Retinal pigment epithelial cell (primary cell): Measurements from ENCODE around the gene IL12RB2.

Experiments
- DNase-seq: peaks from one replicate; pipeline ENCODE4 v3.0.0-alpha.2; 2010; ENCODE audit warnings: low read depth
- H3K4me3 ChIP-seq: 2 replicates; pipeline ENCODE4 v1.5.1; 2011; ENCODE audit warnings: mild to moderate bottlenecking, low read length, control low read depth, moderate library complexity
- TF ChIP-seq, protein P1 (sequence below): conservative IDR thresholded peaks from 2 replicates; pipeline ENCODE4 v1.5.1; 2011; ENCODE audit warnings: low read depth, low read length, control low read depth, inconsistent platforms

Gene IL12RB2

GRCh38 chr1:67312615-67313014 lies 4.9 kb downstream of the IL12RB2 start:
- TF ChIP-seq, protein P1, sequence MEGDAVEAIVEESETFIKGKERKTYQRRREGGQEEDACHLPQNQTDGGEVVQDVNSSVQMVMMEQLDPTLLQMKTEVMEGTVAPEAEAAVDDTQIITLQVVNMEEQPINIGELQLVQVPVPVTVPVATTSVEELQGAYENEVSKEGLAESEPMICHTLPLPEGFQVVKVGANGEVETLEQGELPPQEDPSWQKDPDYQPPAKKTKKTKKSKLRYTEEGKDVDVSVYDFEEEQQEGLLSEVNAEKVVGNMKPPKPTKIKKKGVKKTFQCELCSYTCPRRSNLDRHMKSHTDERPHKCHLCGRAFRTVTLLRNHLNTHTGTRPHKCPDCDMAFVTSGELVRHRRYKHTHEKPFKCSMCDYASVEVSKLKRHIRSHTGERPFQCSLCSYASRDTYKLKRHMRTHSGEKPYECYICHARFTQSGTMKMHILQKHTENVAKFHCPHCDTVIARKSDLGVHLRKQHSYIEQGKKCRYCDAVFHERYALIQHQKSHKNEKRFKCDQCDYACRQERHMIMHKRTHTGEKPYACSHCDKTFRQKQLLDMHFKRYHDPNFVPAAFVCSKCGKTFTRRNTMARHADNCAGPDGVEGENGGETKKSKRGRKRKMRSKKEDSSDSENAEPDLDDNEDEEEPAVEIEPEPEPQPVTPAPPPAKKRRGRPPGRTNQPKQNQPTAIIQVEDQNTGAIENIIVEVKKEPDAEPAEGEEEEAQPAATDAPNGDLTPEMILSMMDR, result no peak
- no peak overlapping the region for H3K4me3 ChIP-seq

GRCh38 chr1:67313934-67314671 lies 6.4 kb downstream of the IL12RB2 start:
- H3K4me3 ChIP-seq, result no peak overlapping the region
- no peak for DNase-seq
- TF ChIP-seq, protein P1, result no peak

More at GRCh38 chr1:67312615-67313014, 4.9 kb downstream of the IL12RB2 start:
- DNase-seq, result no peak

DNA sequence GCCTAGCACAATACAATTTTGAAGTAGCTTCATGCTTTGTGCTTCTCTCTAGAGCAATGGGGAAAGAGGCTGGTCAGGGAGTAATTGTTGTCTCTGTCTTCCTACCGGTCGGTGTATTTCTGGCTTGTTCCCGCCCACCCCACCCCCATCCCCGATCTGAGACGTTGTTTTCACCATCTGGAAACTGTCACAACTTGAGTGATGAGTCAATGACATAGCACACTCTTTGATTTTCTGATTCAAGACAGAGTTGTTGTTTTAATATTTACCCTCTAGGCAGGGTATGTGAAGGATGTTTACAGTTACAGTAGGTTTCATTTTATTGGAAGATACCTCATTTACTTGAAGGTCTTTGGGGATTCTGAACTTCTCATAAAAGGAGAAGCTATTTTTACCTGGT lies 7.0 kb downstream of the IL12RB2 start:
- DNase-seq, result no peak
- TF ChIP-seq, protein P1, result no peak
- H3K4me3 ChIP-seq, result no peak overlapping the region

- TF ChIP-seq, protein P1, result no peak
- H3K4me3 ChIP-seq, result no peak overlapping the region
- DNase-seq, result no peak
Measured at GRCh38 chr1:67316180-67316902, 8.7 kb downstream of the IL12RB2 start.

DNA sequence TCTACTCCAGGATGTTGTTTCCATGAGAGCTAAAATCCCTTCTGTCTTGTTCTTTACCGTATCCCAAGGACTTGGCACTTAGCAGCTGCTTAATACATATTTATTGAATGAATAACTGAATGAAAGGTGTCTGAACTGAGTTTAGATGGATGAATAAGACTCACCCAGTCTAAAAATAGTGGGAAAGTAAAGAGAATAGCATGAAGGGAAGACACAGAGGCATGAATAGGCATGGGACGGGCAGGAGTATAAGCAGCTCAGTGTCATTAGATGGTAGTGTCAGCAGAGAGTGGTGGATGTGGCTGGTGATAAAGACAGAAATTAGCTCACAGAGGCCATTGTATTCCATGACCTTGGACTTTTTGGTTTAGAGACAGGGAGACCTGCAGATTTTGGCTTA lies 9.2 kb downstream of the IL12RB2 start:
- H3K4me3 ChIP-seq, result no peak overlapping the region
- no peak for DNase-seq
- TF ChIP-seq, protein P1, result no peak

- no peak overlapping the region for H3K4me3 ChIP-seq
- TF ChIP-seq, protein P1, result no peak
- DNase-seq, result no peak
Measured at GRCh38 chr1:67317803-67318202, 10.1 kb downstream of the IL12RB2 start.

DNA sequence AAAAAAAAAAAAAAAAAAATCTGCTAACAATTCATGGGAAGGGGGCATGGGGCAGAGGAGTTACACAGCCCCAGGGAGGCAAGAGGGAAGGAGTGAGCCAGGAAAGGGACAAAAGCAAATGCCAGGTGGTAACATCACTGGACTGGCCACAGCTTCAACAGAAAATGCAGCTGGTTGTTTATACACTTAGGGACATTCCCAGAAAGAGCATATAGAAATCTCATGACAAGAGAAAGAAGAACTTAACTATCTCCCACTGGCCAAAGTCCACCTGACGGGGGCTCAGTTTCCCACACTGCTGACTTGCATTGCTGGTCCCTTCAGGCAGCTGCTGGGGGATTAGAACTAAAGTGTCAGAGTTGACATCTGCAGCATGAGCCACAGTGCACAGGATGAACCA lies 14.8 kb downstream of the IL12RB2 start:
- H3K4me3 ChIP-seq, result no peak overlapping the region
- DNase-seq, result no peak
- TF ChIP-seq, protein P1, result no peak
